HUES6 (cell line): Measurements from ENCODE around the gene SCG5.
A peak's percentile ranks its signal among the peaks of the same experiment; 100 is the strongest.

Experiments
- H3K27ac ChIP-seq: 2 replicates; pipeline ENCODE4 v1.7.0; 2013; ENCODE audit warnings: low read depth, mild to moderate bottlenecking, low read length, inconsistent platforms
- H3K27me3 ChIP-seq: 2 replicates; pipeline ENCODE4 v1.6.1; 2013; ENCODE audit warnings: low read length; ENCODE audit not compliant: control insufficient read depth, insufficient read depth
- H3K36me3 ChIP-seq: 2 replicates; pipeline ENCODE4 v1.6.1; 2013; ENCODE audit warnings: low read length; ENCODE audit not compliant: control insufficient read depth, insufficient read depth
- H3K4me1 ChIP-seq: 2 replicates; pipeline ENCODE4 v1.6.1; 2013; ENCODE audit warnings: low read length; ENCODE audit not compliant: control insufficient read depth, insufficient read depth
- H3K4me3 ChIP-seq: 2 replicates; pipeline ENCODE4 v1.5.1; 2013; ENCODE audit warnings: low read depth, low read length
- H3K9ac ChIP-seq: one replicate; pipeline ENCODE4 v1.6.1; 2013; ENCODE audit warnings: mild to moderate bottlenecking, low read length
- H3K9me3 ChIP-seq: 2 replicates; pipeline ENCODE4 v1.6.1; 2013; ENCODE audit warnings: low read depth, low read length; ENCODE audit not compliant: control insufficient read depth, insufficient read depth

Gene SCG5

GRCh38 chr15:32723171-32723948 lies 81.8 kb downstream of the SCG5 start:
- Histone ChIP-seq H3K27me3 (peaks cover 47% of the 10 kb centered on the region), H3K27ac (no peak overlapping the region), H3K4me1 (peaks cover 9% of the 10 kb centered on the region; the same call in 1 of the 2 replicates), H3K4me3 (no peak overlapping the region), H3K9ac (no peak overlapping the region), H3K36me3 (no peaks in the 10 kb centered on the region), H3K9me3 (no peaks in the 10 kb centered on the region)

GRCh38 chr15:32729700-32730395 lies 88.3 kb downstream of the SCG5 start:
- H3K27ac ChIP-seq: no peak overlapping the region
- H3K36me3 ChIP-seq: no peaks in the 10 kb centered on the region
- no peaks in the 10 kb centered on the region for H3K9me3 ChIP-seq
- peaks cover 3% of the 10 kb centered on the region; the same call in 1 of the 2 replicates for H3K27me3 ChIP-seq
- no peak overlapping the region for H3K9ac ChIP-seq
- H3K4me3 ChIP-seq: no peak overlapping the region
- H3K4me1 ChIP-seq: peaks cover 16% of the 10 kb centered on the region

- Histone ChIP-seq H3K4me1 (peaks cover 16% of the 10 kb centered on the region), H3K9ac (no peak overlapping the region), H3K36me3 (no peaks in the 10 kb centered on the region), H3K27me3 (peaks cover 3% of the 10 kb centered on the region; the same call in 1 of the 2 replicates), H3K4me3 (peak overlapping the region; percentile 33; the same call in 1 of the 2 replicates), H3K9me3 (no peaks in the 10 kb centered on the region), H3K27ac (no peak overlapping the region)
Observed at GRCh38 chr15:32730677-32731654, 89.5 kb downstream of the SCG5 start.

DNA sequence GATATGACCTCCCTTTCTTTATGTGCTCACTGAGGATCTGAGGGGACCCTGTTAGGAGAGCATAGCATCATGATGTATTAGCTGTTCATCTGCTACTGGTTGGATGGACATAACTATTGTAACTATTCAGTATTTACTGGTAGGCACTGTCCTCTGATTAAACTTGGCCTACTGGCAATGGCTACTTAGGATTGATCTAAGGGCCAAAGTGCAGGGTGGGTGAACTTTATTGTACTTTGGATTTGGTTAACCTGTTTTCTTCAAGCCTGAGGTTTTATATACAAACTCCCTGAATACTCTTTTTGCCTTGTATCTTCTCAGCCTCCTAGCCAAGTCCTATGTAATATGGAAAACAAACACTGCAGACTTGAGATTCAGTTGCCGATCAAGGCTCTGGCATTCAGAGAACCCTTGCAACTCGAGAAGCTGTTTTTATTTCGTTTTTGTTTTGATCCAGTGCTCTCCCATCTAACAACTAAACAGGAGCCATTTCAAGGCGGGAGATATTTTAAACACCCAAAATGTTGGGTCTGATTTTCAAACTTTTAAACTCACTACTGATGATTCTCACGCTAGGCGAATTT lies 91.2 kb downstream of the SCG5 start:
- Histone ChIP-seq H3K9me3 (no peaks in the 10 kb centered on the region), H3K27me3 (peaks cover 3% of the 10 kb centered on the region; the same call in 1 of the 2 replicates), H3K4me3 (no peak overlapping the region), H3K27ac (no peak overlapping the region), H3K36me3 (no peaks in the 10 kb centered on the region), H3K4me1 (peaks cover 16% of the 10 kb centered on the region), H3K9ac (no peak overlapping the region)

DNA sequence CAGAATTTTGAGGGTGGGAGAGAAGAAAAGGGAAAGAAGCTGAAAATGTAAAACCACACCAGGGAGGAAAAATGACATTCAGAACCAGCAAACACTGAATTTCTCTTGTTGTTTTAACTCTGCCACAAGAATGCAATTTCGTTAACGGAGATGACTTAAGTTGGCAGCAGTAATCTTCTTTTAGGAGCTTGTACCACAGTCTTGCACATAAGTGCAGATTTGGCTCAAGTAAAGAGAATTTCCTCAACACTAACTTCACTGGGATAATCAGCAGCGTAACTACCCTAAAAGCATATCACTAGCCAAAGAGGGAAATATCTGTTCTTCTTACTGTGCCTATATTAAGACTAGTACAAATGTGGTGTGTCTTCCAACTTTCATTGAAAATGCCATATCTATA lies 91.8 kb downstream of the SCG5 start:
- no peak overlapping the region for H3K9ac ChIP-seq
- no peak overlapping the region for H3K4me3 ChIP-seq
- H3K36me3 ChIP-seq: no peaks in the 10 kb centered on the region
- no peak overlapping the region for H3K27ac ChIP-seq
- H3K27me3 ChIP-seq: peaks cover 3% of the 10 kb centered on the region; the same call in 1 of the 2 replicates
- peaks cover 16% of the 10 kb centered on the region for H3K4me1 ChIP-seq
- H3K9me3 ChIP-seq: no peaks in the 10 kb centered on the region

DNA sequence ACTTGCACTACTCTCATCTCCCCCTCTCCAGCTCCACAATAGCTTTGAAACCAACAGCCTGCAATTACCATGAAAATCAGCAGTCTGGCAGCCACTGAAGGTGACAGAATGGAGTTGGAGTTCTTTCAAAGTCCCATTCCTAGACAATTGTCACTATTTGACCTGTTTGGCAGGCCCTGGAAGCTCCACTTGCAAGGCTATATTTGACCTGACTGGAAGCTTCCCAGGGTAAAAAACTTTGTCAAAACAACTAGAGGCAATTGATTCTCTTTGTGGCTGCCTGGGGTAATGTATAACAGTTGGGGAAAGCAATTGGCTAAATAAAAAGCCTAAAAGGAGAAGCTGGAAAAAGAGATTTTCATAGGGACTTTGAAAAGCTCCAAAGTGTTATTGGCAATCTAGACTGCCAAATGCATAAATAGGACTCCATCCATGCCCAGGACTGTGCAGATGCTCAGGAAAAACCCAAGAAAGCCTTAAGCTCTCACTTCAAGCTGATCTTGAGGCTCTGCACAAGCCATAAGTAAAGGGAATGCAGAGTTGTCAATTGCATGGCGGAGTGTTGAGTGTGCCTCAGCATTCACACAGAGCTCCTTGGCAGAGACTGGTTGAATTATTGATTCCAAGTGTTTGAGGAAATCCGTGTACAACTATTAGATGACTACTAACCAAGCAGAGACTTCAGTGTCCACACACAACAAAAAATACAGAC lies 94.6 kb downstream of the SCG5 start:
- H3K36me3 ChIP-seq: no peaks in the 10 kb centered on the region
- H3K9ac ChIP-seq: no peak overlapping the region
- peaks cover 1% of the 10 kb centered on the region; the same call in 1 of the 2 replicates for H3K4me1 ChIP-seq
- H3K4me3 ChIP-seq: no peak overlapping the region
- 0 out of 2 replicates have a peak, but pooled peaks cover 2% of the 10 kb centered on the region for H3K9me3 ChIP-seq
- H3K27me3 ChIP-seq: no peaks in the 10 kb centered on the region
- H3K27ac ChIP-seq: no peak overlapping the region

DNA sequence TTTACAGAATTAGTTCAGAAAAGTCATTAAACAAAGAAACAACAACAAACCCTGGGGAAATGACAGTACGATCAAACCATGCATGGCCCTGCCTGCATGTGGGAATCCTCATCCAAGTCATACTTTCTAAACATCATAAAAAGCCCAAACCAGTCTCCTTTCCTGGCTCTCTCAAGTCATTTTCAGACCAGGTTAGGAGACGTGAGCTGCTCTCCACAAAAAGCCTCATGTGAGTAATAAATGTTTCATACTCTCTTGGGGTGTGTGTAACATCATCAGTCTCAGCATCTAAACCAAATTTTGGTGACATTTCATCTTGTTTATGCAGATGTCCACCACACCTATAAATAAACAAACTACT lies 95.2 kb downstream of the SCG5 start:
- no peak overlapping the region for H3K4me3 ChIP-seq
- H3K9me3 ChIP-seq: 0 out of 2 replicates have a peak, but pooled peaks cover 2% of the 10 kb centered on the region
- no peaks in the 10 kb centered on the region for H3K36me3 ChIP-seq
- H3K27me3 ChIP-seq: no peaks in the 10 kb centered on the region
- H3K4me1 ChIP-seq: no peaks in the 10 kb centered on the region
- no peak overlapping the region for H3K27ac ChIP-seq
- no peak overlapping the region for H3K9ac ChIP-seq

GRCh38 chr15:32737304-32737703 lies 95.8 kb downstream of the SCG5 start:
- 0 out of 2 replicates have a peak, but pooled peaks cover 2% of the 10 kb centered on the region for H3K9me3 ChIP-seq
- no peaks in the 10 kb centered on the region for H3K36me3 ChIP-seq
- no peak overlapping the region for H3K9ac ChIP-seq
- H3K27me3 ChIP-seq: no peaks in the 10 kb centered on the region
- H3K4me3 ChIP-seq: no peak overlapping the region
- no peaks in the 10 kb centered on the region for H3K4me1 ChIP-seq
- no peak overlapping the region for H3K27ac ChIP-seq

- Histone ChIP-seq H3K4me1 (no peaks in the 10 kb centered on the region), H3K27ac (no peak overlapping the region), H3K27me3 (no peaks in the 10 kb centered on the region), H3K36me3 (no peaks in the 10 kb centered on the region), H3K4me3 (no peak overlapping the region), H3K9me3 (0 out of 2 replicates have a peak, but pooled peaks cover 2% of the 10 kb centered on the region), H3K9ac (no peak overlapping the region)
Observed at GRCh38 chr15:32738666-32739065, 97.2 kb downstream of the SCG5 start.

GRCh38 chr15:32739522-32740063 lies 98.1 kb downstream of the SCG5 start:
- no peaks in the 10 kb centered on the region for H3K4me1 ChIP-seq
- H3K4me3 ChIP-seq: no peak overlapping the region
- H3K9ac ChIP-seq: no peak overlapping the region
- H3K27ac ChIP-seq: no peak overlapping the region
- 0 out of 2 replicates have a peak, but pooled peaks cover 2% of the 10 kb centered on the region for H3K9me3 ChIP-seq
- no peaks in the 10 kb centered on the region for H3K27me3 ChIP-seq
- H3K36me3 ChIP-seq: no peaks in the 10 kb centered on the region
